Measurements from ENCODE around the gene ALDH3A1.

- TF ChIP-seq ZBTB33 (CRISPR knock-in tag; IDR thresholded peaks at IDR 0.05): no peak
- TF ChIP-seq ZNF274 (IDR thresholded peaks at IDR 0.05; ENCODE audit: borderline replicate concordance, low read depth, low read length): no peak
- TF ChIP-seq CTCF (IDR thresholded peaks at IDR 0.05 in 2 of 3, conservative IDR thresholded peaks at IDR 0.05 in 1 of 3; ENCODE audit: insufficient read depth in 2 of 3, low read depth in 1 of 3, low read length in 3 of 3): no peak
- no peak for TF ChIP-seq ELF1 (tag; IDR thresholded peaks at IDR 0.05)
Measured at GRCh38 chr17:19791918-19792550, 43.9 kb upstream of the ALDH3A1 start.

Measured in K562 (cell line).